GM23338 (cell line): ENCODE measurements around the gene THSD4. TPM values are rescaled to one million over a fixed set of nuclear protein-coding genes. Genes with fewer than 3 reads are reported as not detected.

Experiments used
- ATAC-seq: fragments of 200-7000 bp; cut with Tn5 transposase; 3 replicates; pipeline ENCODE4 v1.9.1; 2020
- DNase-seq: peaks from one replicate; pipeline ENCODE4 v3.0.0-alpha.2; 2015; ENCODE audit warnings: low spot score
- H2AFZ ChIP-seq: fragments of 200-600 bp; sonication (generic); 2 replicates; pipeline ENCODE4 v1.8.0; 2016; ENCODE audit warnings: antibody characterized with exemption, mild to moderate bottlenecking, moderate library complexity
- H3F3A ChIP-seq: fragments of 200-600 bp; sonication (generic); replicated peaks from 2 replicates; pipeline ENCODE4 v1.8.0; 2017; ENCODE audit warnings: antibody characterized with exemption, mixed run types, low read depth
- H3K27ac ChIP-seq: fragments of 200-600 bp; sonication (generic); 2 replicates; pipeline ENCODE4 v1.6.1; 2016; ENCODE audit warnings: low read depth
- H3K27me3 ChIP-seq: fragments of 200-600 bp; sonication (generic); 2 replicates; pipeline ENCODE4 v1.8.0; 2016; ENCODE audit warnings: mild to moderate bottlenecking, mixed run types, moderate library complexity; ENCODE audit not compliant: insufficient read depth
- H3K36me3 ChIP-seq: fragments of 200-600 bp; sonication (generic); 2 replicates; pipeline ENCODE4 v1.8.0; 2016; ENCODE audit warnings: mild to moderate bottlenecking; ENCODE audit not compliant: insufficient read depth
- H3K4me1 ChIP-seq: fragments of 200-600 bp; sonication (generic); 2 replicates; pipeline ENCODE4 v1.8.0; 2016; ENCODE audit warnings: mild to moderate bottlenecking, moderate library complexity; ENCODE audit not compliant: insufficient read depth
- H3K4me2 ChIP-seq: fragments of 200-600 bp; sonication (generic); 2 replicates; pipeline ENCODE4 v1.7.1; 2017; ENCODE audit warnings: mixed run types
- H3K4me3 ChIP-seq: fragments of 200-600 bp; sonication (generic); 2 replicates; pipeline ENCODE4 v1.6.1; 2016; ENCODE audit warnings: mixed run types
- H3K79me2 ChIP-seq: fragments of 200-600 bp; sonication (generic); replicated peaks from 2 replicates; pipeline ENCODE4 v1.8.0; 2017; ENCODE audit warnings: mild to moderate bottlenecking; ENCODE audit not compliant: insufficient read depth
- H3K9me2 ChIP-seq: fragments of 200-600 bp; sonication (generic); 2 replicates; pipeline ENCODE4 v1.8.0; 2017; ENCODE audit not compliant: insufficient read depth
- H4K20me1 ChIP-seq: fragments of 200-600 bp; sonication (generic); replicated peaks from 2 replicates; pipeline ENCODE4 v1.8.0; 2017; ENCODE audit warnings: mild to moderate bottlenecking; ENCODE audit not compliant: insufficient read depth
- H3K27ac Mint-ChIP-seq: 2 replicates; pipeline ENCODE4 v1.8.0; 2020; ENCODE audit warnings: inconsistent platforms, mild to moderate bottlenecking, moderate library complexity, mixed read lengths
- H3K27me3 Mint-ChIP-seq: 3 replicates; pipeline ENCODE4 v1.8.0; 2022; ENCODE audit warnings: low read depth, mild to moderate bottlenecking, moderate library complexity, mixed read lengths, inconsistent platforms; ENCODE audit not compliant: insufficient read depth, poor library complexity
- H3K36me3 Mint-ChIP-seq: 3 replicates; pipeline ENCODE4 v1.8.0; 2021; ENCODE audit warnings: low read depth, mild to moderate bottlenecking, inconsistent platforms, moderate library complexity, mixed read lengths
- H3K4me1 Mint-ChIP-seq: 3 replicates; pipeline ENCODE4 v1.8.0; 2020; ENCODE audit warnings: mild to moderate bottlenecking, inconsistent platforms, mixed read lengths
- H3K4me3 Mint-ChIP-seq: 3 replicates; pipeline ENCODE4 v1.8.0; 2021; ENCODE audit warnings: moderate library complexity, mild to moderate bottlenecking, inconsistent platforms, mixed read lengths
- H3K9me3 Mint-ChIP-seq: 3 replicates; pipeline ENCODE4 v1.8.0; 2020; ENCODE audit warnings: moderate library complexity, mild to moderate bottlenecking, inconsistent platforms, mixed read lengths
- CREB1 ChIP-seq: fragments of 250-450 bp; sonication (Bioruptor Pico); IDR thresholded peaks from 2 replicates; pipeline ENCODE4 v1.5.0; 2020; ENCODE audit warnings: low read depth, mild to moderate bottlenecking, moderate library complexity
- EZH2 ChIP-seq: fragments of 200-600 bp; sonication (generic); IDR thresholded peaks from one replicate; pipeline ENCODE4 v1.8.0; 2017; ENCODE audit warnings: antibody characterized with exemption, mild to moderate bottlenecking, low read depth; ENCODE audit not compliant: unreplicated experiment
- POLR2AphosphoS5 ChIP-seq: IDR thresholded peaks from 2 replicates; pipeline ENCODE4 v1.6.1; 2016; ENCODE audit warnings: antibody characterized with exemption, low read depth
- STAT1 ChIP-seq: IDR thresholded peaks from one replicate; pipeline ENCODE4 v1.6.1; 2016; ENCODE audit warnings: antibody characterized with exemption; ENCODE audit not compliant: unreplicated experiment
- ZNF331 ChIP-seq: fragments of 250-450 bp; sonication (Bioruptor Pico); IDR thresholded peaks from 2 replicates; pipeline ENCODE4 v1.5.0; 2020; ENCODE audit warnings: low read depth, mild to moderate bottlenecking, moderate library complexity
- polyA plus RNA-seq: library from polyadenylated mRNA; unstranded; fragments of >200 nt; fragmentation: Nextera tagmentation; extraction: Ambion mirVana; gene quantifications from 2 replicates; pipeline ENCODE4 v1.2.1, GENCODE V29; 2016
- total RNA-seq: library from RNA; depleted of rRNA; stranded (reverse); fragments of >200 nt; shearing (Covaris generic); gene quantifications from 2 replicates; pipeline ENCODE4 v1.2.3, GENCODE V29; 2014
- TF ChIP-seq, protein P1 (sequence below): fragments of 250-450 bp; sonication (Bioruptor Pico); IDR thresholded peaks from 2 replicates; pipeline ENCODE4 v1.5.0; 2020; ENCODE audit warnings: mild to moderate bottlenecking, moderate library complexity
- TF ChIP-seq, protein P2 (sequence below): IDR thresholded peaks from 2 replicates; pipeline ENCODE4 v1.6.1; 2016; ENCODE audit warnings: antibody characterized with exemption
- TF ChIP-seq, protein P3 (sequence below): IDR thresholded peaks from one replicate; pipeline ENCODE4 v1.6.1; 2018; ENCODE audit warnings: antibody characterized with exemption; ENCODE audit not compliant: unreplicated experiment
- TF ChIP-seq, protein P4 (sequence below), 2 experiments: fragments of 200-600 bp in 1 of 2; sonication (generic) in 1 of 2; conservative IDR thresholded peaks; 2 replicates each; pipeline versions ENCODE4 v1.5.1 to v1.6.1; 2016 to 2017; ENCODE audit warnings: antibody characterized with exemption in 2 of 2, low read depth in 2 of 2, mild to moderate bottlenecking in 2 of 2, moderate library complexity in 1 of 2

THSD4 gene
- total and polyA plus RNA-seq, 2 experiments from 2014 or later = 2.0 to 7.4 TPM

DNA sequence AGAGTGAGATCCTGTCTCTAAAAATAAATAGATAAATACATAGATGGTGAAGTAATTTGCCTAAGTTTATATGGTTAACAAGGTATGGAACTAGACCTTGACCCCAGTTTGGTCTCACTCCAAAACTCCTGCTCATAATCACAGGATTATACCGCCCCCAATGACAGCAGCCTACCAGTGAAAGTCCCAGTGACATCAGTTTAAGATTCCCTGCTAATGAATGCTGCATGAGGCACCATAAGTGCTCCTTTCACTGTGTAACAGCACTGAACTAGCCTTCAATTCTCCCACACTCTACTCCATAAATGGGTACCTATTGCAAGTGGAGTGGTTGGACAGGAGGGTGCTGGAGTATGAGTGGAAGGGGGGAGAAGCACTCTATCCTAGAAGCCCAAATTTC, 23.7 kb upstream of the THSD4 start:
- Histone ChIP-seq H2AFZ (no peak overlapping the region), H3K36me3 (no peaks in the 10 kb centered on the region; the same call in 1 of the 2 replicates), H3K27me3 (peaks cover 19% of the 10 kb centered on the region), H3K9me2 (no peaks in the 10 kb centered on the region), H3K4me3 (no peak overlapping the region), H3F3A (no peaks in the 10 kb centered on the region), H4K20me1 (no peaks in the 10 kb centered on the region), H3K27ac (no peak overlapping the region), H3K79me2 (no peaks in the 10 kb centered on the region), H3K4me2 (no peak overlapping the region), H3K4me1 (no peaks in the 10 kb centered on the region)
- TF ChIP-seq, protein P1, sequence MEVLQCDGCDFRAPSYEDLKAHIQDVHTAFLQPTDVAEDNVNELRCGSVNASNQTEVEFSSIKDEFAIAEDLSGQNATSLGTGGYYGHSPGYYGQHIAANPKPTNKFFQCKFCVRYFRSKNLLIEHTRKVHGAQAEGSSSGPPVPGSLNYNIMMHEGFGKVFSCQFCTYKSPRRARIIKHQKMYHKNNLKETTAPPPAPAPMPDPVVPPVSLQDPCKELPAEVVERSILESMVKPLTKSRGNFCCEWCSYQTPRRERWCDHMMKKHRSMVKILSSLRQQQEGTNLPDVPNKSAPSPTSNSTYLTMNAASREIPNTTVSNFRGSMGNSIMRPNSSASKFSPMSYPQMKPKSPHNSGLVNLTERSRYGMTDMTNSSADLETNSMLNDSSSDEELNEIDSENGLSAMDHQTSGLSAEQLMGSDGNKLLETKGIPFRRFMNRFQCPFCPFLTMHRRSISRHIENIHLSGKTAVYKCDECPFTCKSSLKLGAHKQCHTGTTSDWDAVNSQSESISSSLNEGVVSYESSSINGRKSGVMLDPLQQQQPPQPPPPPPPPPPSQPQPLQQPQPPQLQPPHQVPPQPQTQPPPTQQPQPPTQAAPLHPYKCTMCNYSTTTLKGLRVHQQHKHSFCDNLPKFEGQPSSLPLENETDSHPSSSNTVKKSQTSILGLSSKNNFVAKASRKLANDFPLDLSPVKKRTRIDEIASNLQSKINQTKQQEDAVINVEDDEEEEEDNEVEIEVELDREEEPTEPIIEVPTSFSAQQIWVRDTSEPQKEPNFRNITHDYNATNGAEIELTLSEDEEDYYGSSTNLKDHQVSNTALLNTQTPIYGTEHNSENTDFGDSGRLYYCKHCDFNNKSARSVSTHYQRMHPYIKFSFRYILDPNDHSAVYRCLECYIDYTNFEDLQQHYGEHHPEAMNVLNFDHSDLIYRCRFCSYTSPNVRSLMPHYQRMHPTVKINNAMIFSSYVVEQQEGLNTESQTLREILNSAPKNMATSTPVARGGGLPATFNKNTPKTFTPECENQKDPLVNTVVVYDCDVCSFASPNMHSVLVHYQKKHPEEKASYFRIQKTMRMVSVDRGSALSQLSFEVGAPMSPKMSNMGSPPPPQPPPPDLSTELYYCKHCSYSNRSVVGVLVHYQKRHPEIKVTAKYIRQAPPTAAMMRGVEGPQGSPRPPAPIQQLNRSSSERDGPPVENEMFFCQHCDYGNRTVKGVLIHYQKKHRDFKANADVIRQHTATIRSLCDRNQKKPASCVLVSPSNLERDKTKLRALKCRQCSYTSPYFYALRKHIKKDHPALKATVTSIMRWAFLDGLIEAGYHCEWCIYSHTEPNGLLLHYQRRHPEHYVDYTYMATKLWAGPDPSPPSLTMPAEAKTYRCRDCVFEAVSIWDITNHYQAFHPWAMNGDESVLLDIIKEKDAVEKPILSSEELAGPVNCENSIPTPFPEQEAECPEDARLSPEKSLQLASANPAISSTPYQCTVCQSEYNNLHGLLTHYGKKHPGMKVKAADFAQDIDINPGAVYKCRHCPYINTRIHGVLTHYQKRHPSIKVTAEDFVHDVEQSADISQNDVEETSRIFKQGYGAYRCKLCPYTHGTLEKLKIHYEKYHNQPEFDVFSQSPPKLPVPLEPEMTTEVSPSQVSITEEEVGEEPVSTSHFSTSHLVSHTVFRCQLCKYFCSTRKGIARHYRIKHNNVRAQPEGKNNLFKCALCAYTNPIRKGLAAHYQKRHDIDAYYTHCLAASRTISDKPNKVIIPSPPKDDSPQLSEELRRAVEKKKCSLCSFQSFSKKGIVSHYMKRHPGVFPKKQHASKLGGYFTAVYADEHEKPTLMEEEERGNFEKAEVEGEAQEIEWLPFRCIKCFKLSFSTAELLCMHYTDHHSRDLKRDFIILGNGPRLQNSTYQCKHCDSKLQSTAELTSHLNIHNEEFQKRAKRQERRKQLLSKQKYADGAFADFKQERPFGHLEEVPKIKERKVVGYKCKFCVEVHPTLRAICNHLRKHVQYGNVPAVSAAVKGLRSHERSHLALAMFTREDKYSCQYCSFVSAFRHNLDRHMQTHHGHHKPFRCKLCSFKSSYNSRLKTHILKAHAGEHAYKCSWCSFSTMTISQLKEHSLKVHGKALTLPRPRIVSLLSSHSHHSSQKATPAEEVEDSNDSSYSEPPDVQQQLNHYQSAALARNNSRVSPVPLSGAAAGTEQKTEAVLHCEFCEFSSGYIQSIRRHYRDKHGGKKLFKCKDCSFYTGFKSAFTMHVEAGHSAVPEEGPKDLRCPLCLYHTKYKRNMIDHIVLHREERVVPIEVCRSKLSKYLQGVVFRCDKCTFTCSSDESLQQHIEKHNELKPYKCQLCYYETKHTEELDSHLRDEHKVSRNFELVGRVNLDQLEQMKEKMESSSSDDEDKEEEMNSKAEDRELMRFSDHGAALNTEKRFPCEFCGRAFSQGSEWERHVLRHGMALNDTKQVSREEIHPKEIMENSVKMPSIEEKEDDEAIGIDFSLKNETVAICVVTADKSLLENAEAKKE = no peak
- TF ChIP-seq, protein P2, sequence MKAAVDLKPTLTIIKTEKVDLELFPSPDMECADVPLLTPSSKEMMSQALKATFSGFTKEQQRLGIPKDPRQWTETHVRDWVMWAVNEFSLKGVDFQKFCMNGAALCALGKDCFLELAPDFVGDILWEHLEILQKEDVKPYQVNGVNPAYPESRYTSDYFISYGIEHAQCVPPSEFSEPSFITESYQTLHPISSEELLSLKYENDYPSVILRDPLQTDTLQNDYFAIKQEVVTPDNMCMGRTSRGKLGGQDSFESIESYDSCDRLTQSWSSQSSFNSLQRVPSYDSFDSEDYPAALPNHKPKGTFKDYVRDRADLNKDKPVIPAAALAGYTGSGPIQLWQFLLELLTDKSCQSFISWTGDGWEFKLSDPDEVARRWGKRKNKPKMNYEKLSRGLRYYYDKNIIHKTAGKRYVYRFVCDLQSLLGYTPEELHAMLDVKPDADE = no peak
- TF ChIP-seq CREB1 (CRISPR knock-in tag) (no peak), EZH2 (no peak), ZNF331 (CRISPR knock-in tag) (no peak), POLR2AphosphoS5 (no peak), STAT1 (no peak)
- TF ChIP-seq, protein P3, sequence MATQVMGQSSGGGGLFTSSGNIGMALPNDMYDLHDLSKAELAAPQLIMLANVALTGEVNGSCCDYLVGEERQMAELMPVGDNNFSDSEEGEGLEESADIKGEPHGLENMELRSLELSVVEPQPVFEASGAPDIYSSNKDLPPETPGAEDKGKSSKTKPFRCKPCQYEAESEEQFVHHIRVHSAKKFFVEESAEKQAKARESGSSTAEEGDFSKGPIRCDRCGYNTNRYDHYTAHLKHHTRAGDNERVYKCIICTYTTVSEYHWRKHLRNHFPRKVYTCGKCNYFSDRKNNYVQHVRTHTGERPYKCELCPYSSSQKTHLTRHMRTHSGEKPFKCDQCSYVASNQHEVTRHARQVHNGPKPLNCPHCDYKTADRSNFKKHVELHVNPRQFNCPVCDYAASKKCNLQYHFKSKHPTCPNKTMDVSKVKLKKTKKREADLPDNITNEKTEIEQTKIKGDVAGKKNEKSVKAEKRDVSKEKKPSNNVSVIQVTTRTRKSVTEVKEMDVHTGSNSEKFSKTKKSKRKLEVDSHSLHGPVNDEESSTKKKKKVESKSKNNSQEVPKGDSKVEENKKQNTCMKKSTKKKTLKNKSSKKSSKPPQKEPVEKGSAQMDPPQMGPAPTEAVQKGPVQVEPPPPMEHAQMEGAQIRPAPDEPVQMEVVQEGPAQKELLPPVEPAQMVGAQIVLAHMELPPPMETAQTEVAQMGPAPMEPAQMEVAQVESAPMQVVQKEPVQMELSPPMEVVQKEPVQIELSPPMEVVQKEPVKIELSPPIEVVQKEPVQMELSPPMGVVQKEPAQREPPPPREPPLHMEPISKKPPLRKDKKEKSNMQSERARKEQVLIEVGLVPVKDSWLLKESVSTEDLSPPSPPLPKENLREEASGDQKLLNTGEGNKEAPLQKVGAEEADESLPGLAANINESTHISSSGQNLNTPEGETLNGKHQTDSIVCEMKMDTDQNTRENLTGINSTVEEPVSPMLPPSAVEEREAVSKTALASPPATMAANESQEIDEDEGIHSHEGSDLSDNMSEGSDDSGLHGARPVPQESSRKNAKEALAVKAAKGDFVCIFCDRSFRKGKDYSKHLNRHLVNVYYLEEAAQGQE = no peak
- TF ChIP-seq, protein P4, sequence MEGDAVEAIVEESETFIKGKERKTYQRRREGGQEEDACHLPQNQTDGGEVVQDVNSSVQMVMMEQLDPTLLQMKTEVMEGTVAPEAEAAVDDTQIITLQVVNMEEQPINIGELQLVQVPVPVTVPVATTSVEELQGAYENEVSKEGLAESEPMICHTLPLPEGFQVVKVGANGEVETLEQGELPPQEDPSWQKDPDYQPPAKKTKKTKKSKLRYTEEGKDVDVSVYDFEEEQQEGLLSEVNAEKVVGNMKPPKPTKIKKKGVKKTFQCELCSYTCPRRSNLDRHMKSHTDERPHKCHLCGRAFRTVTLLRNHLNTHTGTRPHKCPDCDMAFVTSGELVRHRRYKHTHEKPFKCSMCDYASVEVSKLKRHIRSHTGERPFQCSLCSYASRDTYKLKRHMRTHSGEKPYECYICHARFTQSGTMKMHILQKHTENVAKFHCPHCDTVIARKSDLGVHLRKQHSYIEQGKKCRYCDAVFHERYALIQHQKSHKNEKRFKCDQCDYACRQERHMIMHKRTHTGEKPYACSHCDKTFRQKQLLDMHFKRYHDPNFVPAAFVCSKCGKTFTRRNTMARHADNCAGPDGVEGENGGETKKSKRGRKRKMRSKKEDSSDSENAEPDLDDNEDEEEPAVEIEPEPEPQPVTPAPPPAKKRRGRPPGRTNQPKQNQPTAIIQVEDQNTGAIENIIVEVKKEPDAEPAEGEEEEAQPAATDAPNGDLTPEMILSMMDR (conservative IDR thresholded peaks at IDR 0.05; ENCODE audit: low read depth in 2 of 2) = no peak
- peaks cover 15% of the 10 kb centered on the region; the same call in 2 of the 3 replicates for H3K36me3 Mint-ChIP-seq
- no peak for ATAC-seq
- no peak overlapping the region for H3K4me3 Mint-ChIP-seq
- peaks cover 13% of the 10 kb centered on the region for H3K27me3 Mint-ChIP-seq
- H3K27ac Mint-ChIP-seq = no peak overlapping the region
- H3K4me1 Mint-ChIP-seq = peaks cover under 1% of the 10 kb centered on the region; the same call in 2 of the 3 replicates
- no peak for DNase-seq
- H3K9me3 Mint-ChIP-seq = peaks cover 26% of the 10 kb centered on the region
